ENCODE results near the gene IBSP. TPM values are rescaled to one million over a fixed set of nuclear protein-coding genes. Genes with fewer than 3 reads are reported as not detected.

Gene IBSP
- total and polyA plus RNA-seq, 9 of the 15 experiments (the other 6 are each of a cell fraction or from before 2014, with no cell fraction given) = not detected

DNA sequence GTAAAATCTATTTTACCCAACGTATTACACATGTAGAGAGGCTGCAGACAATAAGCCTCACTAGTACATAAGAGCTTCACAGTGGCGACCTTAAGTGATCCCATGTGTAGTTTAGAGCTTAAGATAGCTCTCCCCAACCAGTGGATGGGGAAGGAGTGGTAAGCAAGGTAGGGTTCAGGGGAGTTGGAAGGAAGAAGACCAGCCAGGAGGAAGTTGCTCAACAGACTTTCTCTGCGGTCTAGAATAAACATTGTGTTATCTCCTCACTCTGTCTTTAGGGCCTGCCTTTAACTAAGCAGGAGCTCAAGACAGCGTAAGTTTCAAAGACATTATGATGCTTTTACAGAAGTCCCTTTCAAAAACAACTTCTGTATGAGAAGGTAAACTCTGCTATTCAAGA is 50.3 kb downstream of the IBSP start (continued):
- TF ChIP-seq ZNF717 (CRISPR knock-in tag; IDR thresholded peaks at IDR 0.05) = no peak
- TF ChIP-seq SMARCE1 (IDR thresholded peaks at IDR 0.05) = peak; percentile 46; the same call in 1 of the 2 replicates
- peak in 1 of 2 experiments; percentile 91; a peak in 2 of 4 replicates for TF ChIP-seq FOXA3 (CRISPR knock-in tag; conservative IDR thresholded peaks at IDR 0.05 in 1 of 2, IDR thresholded peaks at IDR 0.05 in 1 of 2)

DNA sequence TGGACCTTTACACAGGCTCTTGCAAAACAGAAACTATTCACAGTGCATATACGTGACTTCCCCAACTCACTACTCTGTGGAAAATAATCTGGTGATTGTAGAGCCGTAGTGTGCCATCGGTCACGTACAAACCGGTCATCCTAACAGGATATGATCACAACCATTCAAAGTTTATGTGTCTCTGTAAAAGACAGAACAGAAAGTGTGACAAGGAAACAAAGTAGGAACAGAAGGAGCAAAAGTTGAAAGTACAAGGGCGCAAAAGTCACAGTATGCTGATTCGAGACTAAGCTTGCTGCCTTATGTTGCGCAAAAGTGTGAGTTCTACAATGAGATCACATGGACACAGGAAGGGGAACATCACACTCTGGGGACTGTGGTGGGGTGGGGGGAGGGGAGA is 52.0 kb downstream of the IBSP start:
- intact Hi-C loops (cut with micrococcal nuclease) = loop anchor here (5.0 kb wide), 1 partner anchor 666 kb away; no protein-coding TSS in a partner anchor
- Histone ChIP-seq H3K27me3 (ENCODE audit: control insufficient read depth in 2 of 2, insufficient read depth in 2 of 2, low read length in 2 of 2) (0 out of 5 replicates have a peak, but pooled peaks cover 0 to 3% of the 10 kb centered on the region in 2 experiments), H3K9me1 (ENCODE audit: control insufficient read depth, insufficient read depth, low read length) (no peaks in the 10 kb centered on the region), H3K27ac (ENCODE audit: extremely low read depth, low read depth, low read length) (no peak overlapping the region), H3K4me2 (ENCODE audit: insufficient read depth, low read length) (no peak overlapping the region), H3K9me3 (replicated peaks; ENCODE audit: control insufficient read depth, insufficient read depth, low read depth, low read length) (no peaks in the 10 kb centered on the region), H2AFZ (ENCODE audit: low read depth, low read length) (no peak overlapping the region; the same call in 1 of the 2 replicates), H3K79me2 (ENCODE audit: control insufficient read depth, insufficient read depth, low read length) (no peaks in the 10 kb centered on the region), H3K4me3 (no peak overlapping the region), H3K9ac (ENCODE audit: insufficient read depth in 1 of 2, low read depth in 2 of 2, low read length in 2 of 2) (no peak overlapping the region), H3K36me3 (ENCODE audit: control insufficient read depth, insufficient read depth, low read length) (no peaks in the 10 kb centered on the region), H3K4me1 (replicated peaks in 1 of 2; ENCODE audit: control insufficient read depth in 2 of 2, insufficient read depth in 2 of 2, low read length in 2 of 2) (peaks cover 0 to 7% of the 10 kb centered on the region in 2 experiments; a peak in 1 of 5 replicates), H4K20me1 (replicated peaks; ENCODE audit: control insufficient read depth, insufficient read depth, low read length) (no peaks in the 10 kb centered on the region)
- in situ Hi-C loops (cut with MboI) = loop anchor here (10.0 kb wide), 2 partner anchors 123 to 663 kb away; partner anchors contain the start of gene SPP1
- no TSS peak for BruUV-seq (replicated peaks)
- WGBS (ENCODE audit: insufficient coverage, low coverage, missing lambda C conversion rate) = 8% methylated on average over 8 of the region's 8 CpGs
- no peak for FAIRE-seq
- ATAC-seq = no peak
- ChIA-PET POLR2A (no interaction called here), CTCF (ENCODE audit: low intra/inter-chr PET ratio) (no interaction called here)
- no peak for DNase-seq (ENCODE audit: extremely low read depth in 1 of 4, low spot score in 3 of 4)
- TF ChIP-seq MECOM (CRISPR knock-in tag; IDR thresholded peaks at IDR 0.05) (no peak), PHF20 (IDR thresholded peaks at IDR 0.05; ENCODE audit: partially characterized antibody) (no peak), IRF2 (CRISPR knock-in tag; IDR thresholded peaks at IDR 0.05) (no peak), FOXM1 (IDR thresholded peaks at IDR 0.05; ENCODE audit: low read depth) (no peak), FOXM1 (CRISPR knock-in tag; IDR thresholded peaks at IDR 0.05; ENCODE audit: low read depth) (no peak), ZNF3 (CRISPR knock-in tag; IDR thresholded peaks at IDR 0.05) (no peak), RAD21 (CRISPR knock-in tag; conservative IDR thresholded peaks at IDR 0.05 in 1 of 2, IDR thresholded peaks at IDR 0.05 in 1 of 2) (no peak), OTX1 (CRISPR knock-in tag; IDR thresholded peaks at IDR 0.05) (no peak), YY1 (IDR thresholded peaks at IDR 0.05; ENCODE audit: borderline replicate concordance in 1 of 3, control insufficient read depth in 1 of 3, extremely low read depth in 1 of 3, insufficient read depth in 3 of 3, insufficient read length in 1 of 3, insufficient replicate concordance in 2 of 3, low read depth in 1 of 3, low read length in 2 of 3) (no peak), ZNF263 (CRISPR knock-in tag; IDR thresholded peaks at IDR 0.05; ENCODE audit: borderline replicate concordance) (no peak)
- TF ChIP-seq, protein P1, sequence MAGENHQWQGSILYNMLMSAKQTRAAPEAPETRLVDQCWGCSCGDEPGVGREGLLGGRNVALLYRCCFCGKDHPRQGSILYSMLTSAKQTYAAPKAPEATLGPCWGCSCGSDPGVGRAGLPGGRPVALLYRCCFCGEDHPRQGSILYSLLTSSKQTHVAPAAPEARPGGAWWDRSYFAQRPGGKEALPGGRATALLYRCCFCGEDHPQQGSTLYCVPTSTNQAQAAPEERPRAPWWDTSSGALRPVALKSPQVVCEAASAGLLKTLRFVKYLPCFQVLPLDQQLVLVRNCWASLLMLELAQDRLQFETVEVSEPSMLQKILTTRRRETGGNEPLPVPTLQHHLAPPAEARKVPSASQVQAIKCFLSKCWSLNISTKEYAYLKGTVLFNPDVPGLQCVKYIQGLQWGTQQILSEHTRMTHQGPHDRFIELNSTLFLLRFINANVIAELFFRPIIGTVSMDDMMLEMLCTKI (IDR thresholded peaks at IDR 0.05; ENCODE audit: partially characterized antibody) = no peak
- TF ChIP-seq, protein P2, sequence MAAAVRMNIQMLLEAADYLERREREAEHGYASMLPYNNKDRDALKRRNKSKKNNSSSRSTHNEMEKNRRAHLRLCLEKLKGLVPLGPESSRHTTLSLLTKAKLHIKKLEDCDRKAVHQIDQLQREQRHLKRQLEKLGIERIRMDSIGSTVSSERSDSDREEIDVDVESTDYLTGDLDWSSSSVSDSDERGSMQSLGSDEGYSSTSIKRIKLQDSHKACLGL (CRISPR knock-in tag; IDR thresholded peaks at IDR 0.05; ENCODE audit: borderline replicate concordance, poor library complexity, severe bottlenecking) = no peak
- TF ChIP-seq, protein P3, sequence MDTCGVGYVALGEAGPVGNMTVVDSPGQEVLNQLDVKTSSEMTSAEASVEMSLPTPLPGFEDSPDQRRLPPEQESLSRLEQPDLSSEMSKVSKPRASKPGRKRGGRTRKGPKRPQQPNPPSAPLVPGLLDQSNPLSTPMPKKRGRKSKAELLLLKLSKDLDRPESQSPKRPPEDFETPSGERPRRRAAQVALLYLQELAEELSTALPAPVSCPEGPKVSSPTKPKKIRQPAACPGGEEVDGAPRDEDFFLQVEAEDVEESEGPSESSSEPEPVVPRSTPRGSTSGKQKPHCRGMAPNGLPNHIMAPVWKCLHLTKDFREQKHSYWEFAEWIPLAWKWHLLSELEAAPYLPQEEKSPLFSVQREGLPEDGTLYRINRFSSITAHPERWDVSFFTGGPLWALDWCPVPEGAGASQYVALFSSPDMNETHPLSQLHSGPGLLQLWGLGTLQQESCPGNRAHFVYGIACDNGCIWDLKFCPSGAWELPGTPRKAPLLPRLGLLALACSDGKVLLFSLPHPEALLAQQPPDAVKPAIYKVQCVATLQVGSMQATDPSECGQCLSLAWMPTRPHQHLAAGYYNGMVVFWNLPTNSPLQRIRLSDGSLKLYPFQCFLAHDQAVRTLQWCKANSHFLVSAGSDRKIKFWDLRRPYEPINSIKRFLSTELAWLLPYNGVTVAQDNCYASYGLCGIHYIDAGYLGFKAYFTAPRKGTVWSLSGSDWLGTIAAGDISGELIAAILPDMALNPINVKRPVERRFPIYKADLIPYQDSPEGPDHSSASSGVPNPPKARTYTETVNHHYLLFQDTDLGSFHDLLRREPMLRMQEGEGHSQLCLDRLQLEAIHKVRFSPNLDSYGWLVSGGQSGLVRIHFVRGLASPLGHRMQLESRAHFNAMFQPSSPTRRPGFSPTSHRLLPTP (IDR thresholded peaks at IDR 0.05; ENCODE audit: borderline replicate concordance, extremely low read depth, insufficient read length) = no peak
